T-cell (primary cell): Measurements from ENCODE around the gene ZFYVE16. TPM values are rescaled to one million over a fixed set of nuclear protein-coding genes. Genes with fewer than 3 reads are reported as not detected.

Source experiments
- ATAC-seq, 4 experiments: fragments of 200-7000 bp in 3 of 4; fragments of 150-1000 bp in 1 of 4; cut with Tn5 transposase; replicated peaks in 1 of 4; 1 replicate in 3 of 4; 2 replicates in 1 of 4; pipeline ENCODE4 v1.10.0; 2021; ENCODE audit warnings: moderate library complexity in 3 of 4, mild to moderate bottlenecking in 2 of 4, moderate number of reproducible peaks in 1 of 4
- CTCF ChIA-PET, 2 donors: fragments of 300-600 bp; sonication (Branson Sonifier 250); formaldehyde crosslinking; loops; one replicate each; lab custom pipeline; 2022; ENCODE audit warnings: antibody characterized with exemption in 2 of 2; lab: Charles Lee
- POLR2A ChIA-PET, 2 donors: fragments of 300-600 bp; sonication (Branson Sonifier 250); formaldehyde crosslinking; loops; one replicate each; lab custom pipeline; 2022; ENCODE audit warnings: antibody characterized with exemption in 2 of 2; lab: Charles Lee
- DNase-seq, 35 experiments: peaks; one replicate each; pipeline versions ENCODE4 v3.0.0 to v3.0.0-alpha.2; 2013 to 2023
- H3K27ac ChIP-seq: one replicate; pipeline ENCODE4 v1.5.1; 2013; ENCODE audit warnings: low read length
- H3K27me3 ChIP-seq, 2 experiments: replicated peaks in 1 of 2; 1 replicate in 1 of 2; 2 replicates in 1 of 2; pipeline versions ENCODE4 v1.6.1 to v1.7.0; 2013; ENCODE audit warnings: low read length in 1 of 2, mixed read lengths in 1 of 2; ENCODE audit not compliant: control insufficient read depth in 2 of 2, insufficient read depth in 2 of 2; ENCODE audit errors: extremely low read depth in 1 of 2
- H3K36me3 ChIP-seq, 2 donors: 1 replicate in 1 of 2; 2 replicates in 1 of 2; pipeline versions ENCODE4 v1.6.1 to v1.7.0; 2013; ENCODE audit warnings: low read length in 1 of 2; ENCODE audit not compliant: control insufficient read depth in 2 of 2, insufficient read depth in 1 of 2; ENCODE audit errors: extremely low read depth in 1 of 2
- H3K4me1 ChIP-seq, 2 experiments: 1 replicate in 1 of 2; 2 replicates in 1 of 2; pipeline versions ENCODE4 v1.6.1 to v1.7.0; 2013; ENCODE audit warnings: low read length in 2 of 2, mixed read lengths in 1 of 2; ENCODE audit not compliant: insufficient read depth in 2 of 2, control insufficient read depth in 1 of 2; ENCODE audit errors: extremely low read depth in 1 of 2
- H3K4me3 ChIP-seq, 2 donors: 1 replicate in 1 of 2; 2 replicates in 1 of 2; pipeline versions ENCODE4 v1.5.1 to v1.7.0; 2013; ENCODE audit warnings: mild to moderate bottlenecking in 2 of 2, low read length in 1 of 2, moderate library complexity in 1 of 2; ENCODE audit not compliant: control insufficient read depth in 1 of 2; ENCODE audit errors: extremely low read depth in 1 of 2
- H3K9me3 ChIP-seq: 2 replicates; pipeline ENCODE4 v1.7.0; 2013
- H3K27ac Mint-ChIP-seq, 2 donors: one replicate each; pipeline ENCODE4 v1.8.0; 2020 to 2021; ENCODE audit warnings: mild to moderate bottlenecking in 2 of 2, mixed read lengths in 2 of 2
- H3K27me3 Mint-ChIP-seq, 2 donors: one replicate each; pipeline ENCODE4 v1.8.0; 2021 to 2022; ENCODE audit warnings: mixed read lengths in 2 of 2
- H3K36me3 Mint-ChIP-seq: one replicate; pipeline ENCODE4 v1.8.0; 2021; ENCODE audit warnings: mixed read lengths
- H3K4me1 Mint-ChIP-seq, 3 donors: one replicate each; pipeline ENCODE4 v1.8.0; 2020 to 2022; ENCODE audit warnings: mixed read lengths in 3 of 3, mild to moderate bottlenecking in 1 of 3
- H3K4me3 Mint-ChIP-seq, 3 donors: one replicate each; pipeline ENCODE4 v1.8.0; 2020 to 2022; ENCODE audit warnings: mild to moderate bottlenecking in 3 of 3, mixed read lengths in 3 of 3, moderate library complexity in 3 of 3
- H3K9me3 Mint-ChIP-seq, 3 donors: one replicate each; pipeline ENCODE4 v1.8.0; 2020 to 2022; ENCODE audit warnings: mixed read lengths in 3 of 3
- WGBS: methylation state at CpG from one replicate; pipeline ENCODE4 v1.1.5; 2013; ENCODE audit warnings: missing lambda C conversion rate; ENCODE audit not compliant: insufficient coverage; 5-methylcytosine and 5-hydroxymethylcytosine counted together
- total RNA-seq, 35 experiments: library from RNA in 6 of 35; stranded (reverse) in 6 of 35; fragments of 120-200 nt in 1 of 35; gene quantifications; one replicate each; pipeline versions ENCODE4 v1.2.1 to v1.2.4 and lab custom pipeline; 2013 to 2026

The ZFYVE16 gene
- total RNA-seq, 5 donors from 2014 or later (not counting 1 experiment from before 2014, with no cell fraction given), result 14.6 to 17.9 (median 17.0) TPM

DNA sequence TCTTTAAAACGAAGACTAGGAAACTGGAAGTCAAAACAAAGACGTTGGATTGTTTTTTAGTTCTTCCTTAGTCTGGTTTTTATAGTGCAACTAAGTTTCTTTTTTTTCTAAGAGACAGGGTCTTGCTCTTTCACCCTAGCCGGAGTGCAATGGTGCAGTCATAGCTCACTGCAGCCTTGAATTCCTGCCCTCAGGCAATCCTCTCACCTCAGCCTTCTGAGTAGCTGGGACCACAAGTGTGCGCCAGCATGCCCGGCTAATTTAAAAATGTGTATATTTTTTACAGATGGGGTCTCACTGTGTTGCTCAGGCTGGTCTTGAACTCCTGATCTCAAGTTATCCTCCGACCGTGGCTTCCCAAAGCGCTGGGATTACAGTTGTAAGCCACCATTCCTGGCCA is 27.6 kb downstream of the ZFYVE16 start:
- Mint-ChIP-seq H3K4me3 (no peak overlapping the region), H3K27ac (no peak overlapping the region), H3K27me3 (no peaks in the 10 kb centered on the region), H3K4me1 (peaks cover 0 to 2% (median 0%) of the 10 kb centered on the region in 3 donors), H3K9me3 (no peaks in the 10 kb centered on the region), H3K36me3 (peaks cover 42% of the 10 kb centered on the region)
- Histone ChIP-seq H3K9me3 (no peaks in the 10 kb centered on the region), H3K27me3 (no peaks in the 10 kb centered on the region), H3K4me1 (no peaks in the 10 kb centered on the region), H3K36me3 (peaks cover 0 to 15% of the 10 kb centered on the region in 2 donors), H3K4me3 (no peak overlapping the region), H3K27ac (no peak overlapping the region)
- ChIA-PET CTCF (no interaction called here), POLR2A (no interaction called here)
- ATAC-seq (no peak), DNase-seq (no peak)
- WGBS, result 100% methylated on average over 1 of the region's 8 CpGs

DNA sequence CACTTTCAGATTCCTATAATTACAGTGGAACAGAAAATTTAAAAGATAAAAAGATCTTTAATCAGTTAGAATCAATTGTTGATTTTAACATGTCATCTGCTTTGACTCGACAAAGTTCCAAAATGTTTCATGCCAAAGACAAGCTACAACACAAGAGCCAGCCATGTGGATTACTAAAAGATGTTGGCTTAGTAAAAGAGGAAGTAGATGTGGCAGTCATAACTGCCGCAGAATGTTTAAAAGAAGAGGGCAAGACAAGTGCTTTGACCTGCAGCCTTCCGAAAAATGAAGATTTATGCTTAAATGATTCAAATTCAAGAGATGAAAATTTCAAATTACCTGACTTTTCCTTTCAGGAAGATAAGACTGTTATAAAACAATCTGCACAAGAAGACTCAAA is 29.5 kb downstream of the ZFYVE16 start:
- ChIA-PET POLR2A (no interaction called here), CTCF (no interaction called here)
- Mint-ChIP-seq H3K4me3 (no peak overlapping the region), H3K36me3 (peaks cover 54% of the 10 kb centered on the region), H3K9me3 (no peaks in the 10 kb centered on the region), H3K27me3 (no peaks in the 10 kb centered on the region), H3K27ac (no peak overlapping the region), H3K4me1 (peaks cover 0 to 2% (median 0%) of the 10 kb centered on the region in 3 donors)
- ATAC-seq, result no peak
- no peaks in the 10 kb centered on the region for H3K9me3 ChIP-seq
- H3K4me3 ChIP-seq, result no peak overlapping the region
- H3K36me3 ChIP-seq, result peaks cover 0 to 16% of the 10 kb centered on the region in 2 donors
- no peak for DNase-seq
- no peaks in the 10 kb centered on the region for H3K27me3 ChIP-seq
- WGBS, result 88% methylated on average over 1 of the region's 3 CpGs
- no peaks in the 10 kb centered on the region for H3K4me1 ChIP-seq
- H3K27ac ChIP-seq, result no peak overlapping the region

DNA sequence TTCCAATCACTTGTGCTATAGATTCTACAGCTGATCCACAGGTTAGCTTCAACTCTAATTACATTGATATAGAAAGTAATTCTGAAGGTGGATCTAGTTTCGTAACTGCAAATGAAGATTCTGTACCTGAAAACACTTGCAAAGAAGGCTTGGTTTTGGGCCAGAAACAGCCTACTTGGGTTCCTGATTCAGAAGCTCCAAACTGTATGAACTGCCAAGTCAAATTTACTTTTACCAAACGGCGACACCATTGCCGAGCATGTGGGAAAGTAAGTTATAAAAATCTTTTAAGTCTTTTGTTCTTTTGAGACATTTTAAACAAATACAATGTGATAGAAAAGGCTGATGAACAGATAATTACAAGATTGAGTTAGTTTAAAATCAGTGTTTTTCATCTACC is 30.9 kb downstream of the ZFYVE16 start:
- Mint-ChIP-seq H3K27ac (no peak overlapping the region), H3K4me3 (no peak overlapping the region), H3K4me1 (peaks cover 0 to 2% (median 0%) of the 10 kb centered on the region in 3 donors), H3K36me3 (peaks cover 62% of the 10 kb centered on the region), H3K27me3 (no peaks in the 10 kb centered on the region), H3K9me3 (no peaks in the 10 kb centered on the region)
- Histone ChIP-seq H3K4me3 (no peak overlapping the region), H3K9me3 (no peaks in the 10 kb centered on the region), H3K4me1 (no peaks in the 10 kb centered on the region), H3K27ac (no peak overlapping the region), H3K36me3 (peaks cover 0 to 24% of the 10 kb centered on the region in 2 donors), H3K27me3 (no peaks in the 10 kb centered on the region)
- ChIA-PET CTCF (no interaction called here), POLR2A (no interaction called here)
- no peak for ATAC-seq
- no CpG with 5 or more reads among the region's 4 CpGs for WGBS
- DNase-seq, result no peak

DNA sequence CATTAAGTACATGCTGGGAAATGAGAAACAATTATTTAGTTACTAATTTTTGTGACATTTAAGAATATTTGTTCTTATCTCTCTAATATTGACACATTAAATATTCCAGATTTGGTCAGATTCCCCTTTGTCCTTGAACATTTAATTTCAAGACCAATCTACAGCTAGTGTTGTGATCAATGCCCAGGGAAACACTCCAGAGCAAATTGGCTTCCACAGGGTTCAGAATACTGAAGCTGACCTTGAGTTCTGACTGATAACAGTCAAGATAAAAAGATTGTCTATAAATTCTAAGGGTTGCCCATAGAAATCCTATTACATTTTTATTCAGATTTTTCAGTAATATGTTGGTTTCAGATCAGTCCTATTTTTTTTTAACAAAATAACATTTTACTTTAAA is 31.3 kb downstream of the ZFYVE16 start:
- Mint-ChIP-seq H3K27ac (no peak overlapping the region), H3K4me3 (no peak overlapping the region), H3K9me3 (no peaks in the 10 kb centered on the region), H3K4me1 (peaks cover 0 to 2% (median 0%) of the 10 kb centered on the region in 3 donors), H3K27me3 (no peaks in the 10 kb centered on the region), H3K36me3 (peaks cover 60% of the 10 kb centered on the region)
- no peaks in the 10 kb centered on the region for H3K27me3 ChIP-seq
- ATAC-seq (no peak), DNase-seq (no peak)
- H3K27ac ChIP-seq, result no peak overlapping the region
- peaks cover 0 to 25% of the 10 kb centered on the region in 2 donors for H3K36me3 ChIP-seq
- ChIA-PET POLR2A (no interaction called here), CTCF (no interaction called here)
- no peaks in the 10 kb centered on the region for H3K9me3 ChIP-seq
- no peak overlapping the region for H3K4me3 ChIP-seq
- H3K4me1 ChIP-seq, result no peaks in the 10 kb centered on the region

DNA sequence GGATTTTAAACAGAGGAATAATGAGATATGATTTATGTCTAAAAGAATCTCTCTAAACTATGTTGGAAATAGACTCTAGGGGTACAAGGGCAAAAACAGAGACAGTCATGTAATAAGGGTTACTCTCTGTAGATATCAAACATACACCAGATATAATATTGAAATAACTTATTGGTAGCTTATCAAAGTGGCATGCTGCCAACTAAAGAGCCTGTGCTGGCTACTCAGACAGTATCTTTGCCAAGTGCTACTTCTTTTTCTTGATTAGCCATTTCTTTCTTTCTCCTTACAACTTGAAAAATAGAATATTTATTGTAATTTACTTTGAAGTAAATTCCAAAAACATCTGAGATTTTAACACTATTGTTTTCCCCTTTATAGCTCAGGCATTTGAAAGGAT is 34.9 kb downstream of the ZFYVE16 start:
- H3K36me3 ChIP-seq, result peaks cover 0 to 13% of the 10 kb centered on the region in 2 donors
- ChIA-PET CTCF (interaction anchor here in 1 of 2 donors (0.6 kb wide), 1 partner anchor 564 kb away, joined by 5 read pairs; no protein-coding TSS in a partner anchor), POLR2A (interaction anchor here in 1 of 2 donors (0.7 to 0.9 kb wide), 2 partner anchors 41 to 187 kb away, joined by 3 to 6 read pairs; partner anchors contain the start of gene SERINC5)
- no peak overlapping the region for H3K27ac ChIP-seq
- Mint-ChIP-seq H3K27me3 (no peaks in the 10 kb centered on the region), H3K9me3 (no peaks in the 10 kb centered on the region), H3K4me1 (peaks cover 0 to 2% (median 0%) of the 10 kb centered on the region in 3 donors), H3K27ac (no peak overlapping the region), H3K4me3 (no peak overlapping the region), H3K36me3 (peaks cover 50% of the 10 kb centered on the region)
- no peaks in the 10 kb centered on the region for H3K4me1 ChIP-seq
- H3K4me3 ChIP-seq, result no peak overlapping the region
- DNase-seq (no peak), ATAC-seq (no peak)
- H3K9me3 ChIP-seq, result no peaks in the 10 kb centered on the region
- H3K27me3 ChIP-seq, result no peaks in the 10 kb centered on the region

DNA sequence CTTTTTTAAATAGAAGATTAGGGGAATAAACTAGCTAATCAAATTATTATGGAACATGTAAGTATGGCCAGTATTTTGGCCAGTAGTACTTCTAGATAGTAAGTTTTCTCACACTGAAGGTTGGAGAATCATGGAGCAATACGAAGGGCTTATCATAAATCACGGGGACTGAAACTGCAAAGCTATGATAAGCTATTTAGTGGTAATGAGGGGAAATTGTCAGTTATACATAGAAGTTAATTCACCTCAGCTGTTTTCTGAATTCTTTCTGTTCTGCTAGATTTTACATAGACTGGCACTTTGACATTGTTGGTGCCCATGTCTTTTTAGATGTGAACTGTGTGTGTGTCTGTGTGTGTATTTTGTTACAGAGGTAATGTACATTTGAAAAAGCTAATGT is 45.5 kb downstream of the ZFYVE16 start:
- no peak overlapping the region for H3K27ac Mint-ChIP-seq
- Histone ChIP-seq H3K36me3 (peaks cover 0 to 13% of the 10 kb centered on the region in 2 donors), H3K4me3 (no peak overlapping the region), H3K27ac (no peak overlapping the region), H3K27me3 (no peaks in the 10 kb centered on the region), H3K9me3 (no peaks in the 10 kb centered on the region), H3K4me1 (no peaks in the 10 kb centered on the region)
- H3K9me3 Mint-ChIP-seq, result no peaks in the 10 kb centered on the region
- no peaks in the 10 kb centered on the region for H3K4me1 Mint-ChIP-seq
- CTCF ChIA-PET, result no interaction called here
- WGBS, result 100% methylated on average over 2 of the region's 2 CpGs
- POLR2A ChIA-PET, result no interaction called here
- no peaks in the 10 kb centered on the region for H3K27me3 Mint-ChIP-seq
- no peak overlapping the region for H3K4me3 Mint-ChIP-seq
- ATAC-seq (no peak), DNase-seq (no peak)
- peaks cover 58% of the 10 kb centered on the region for H3K36me3 Mint-ChIP-seq

DNA sequence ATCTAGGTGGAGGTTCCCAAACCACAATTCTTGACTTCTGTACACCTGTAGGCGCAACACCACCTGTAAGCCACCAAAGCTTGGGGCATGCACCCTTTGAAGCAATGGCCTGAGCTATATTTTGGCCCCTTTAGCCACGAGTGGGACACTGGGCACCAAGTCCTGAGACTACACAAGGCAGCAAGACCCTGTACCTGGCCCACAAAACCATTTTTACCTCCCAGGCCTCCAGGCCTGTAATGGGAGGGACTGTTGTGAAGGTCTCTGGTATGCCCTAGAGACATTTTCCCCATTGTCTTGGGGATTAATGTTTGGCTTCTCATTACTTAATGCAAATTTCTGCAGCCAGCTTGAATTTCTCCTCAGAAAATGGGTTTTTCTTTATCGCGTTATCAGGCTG is 55.4 kb downstream of the ZFYVE16 start:
- no peak for ATAC-seq
- no peaks in the 10 kb centered on the region for H3K4me1 ChIP-seq
- H3K4me1 Mint-ChIP-seq, result no peaks in the 10 kb centered on the region
- H3K36me3 Mint-ChIP-seq, result peaks cover 86% of the 10 kb centered on the region
- CTCF ChIA-PET, result no interaction called here
- H3K4me3 Mint-ChIP-seq, result no peak overlapping the region
- no peak overlapping the region for H3K4me3 ChIP-seq
- no peaks in the 10 kb centered on the region for H3K27me3 ChIP-seq
- POLR2A ChIA-PET, result no interaction called here
- H3K9me3 ChIP-seq, result peaks cover 2% of the 10 kb centered on the region
- 100% methylated on average over 2 of the region's 4 CpGs for WGBS
- DNase-seq, result no peak
- no peak overlapping the region for H3K27ac ChIP-seq
- peaks cover 7 to 26% (median 25%) of the 10 kb centered on the region in 3 donors for H3K9me3 Mint-ChIP-seq
- no peaks in the 10 kb centered on the region for H3K27me3 Mint-ChIP-seq
- H3K36me3 ChIP-seq, result peaks cover 4 to 12% of the 10 kb centered on the region in 2 donors
- H3K27ac Mint-ChIP-seq, result no peak overlapping the region
